Natural killer cell (primary cell): ENCODE data around the gene ORMDL2. TPM values are rescaled to one million over a fixed set of nuclear protein-coding genes. Genes with fewer than 3 reads are reported as not detected.

Source experiments
- ATAC-seq, 3 donors: fragments of 150-1000 bp in 2 of 3; fragments of 200-7000 bp in 1 of 3; cut with Tn5 transposase; 1 replicate in 1 of 3; 2 replicates in 2 of 3; pipeline ENCODE4 v1.10.0; 2021; ENCODE audit warnings: mild to moderate bottlenecking in 2 of 3, moderate library complexity in 2 of 3
- DNase-seq, 2 donors: peaks; one replicate each; pipeline versions ENCODE4 v3.0.0 to v3.0.0-alpha.2; 2013 to 2021; ENCODE audit warnings: mixed read lengths in 1 of 2
- H3K27ac ChIP-seq: one replicate; pipeline ENCODE4 v1.5.1; 2013; ENCODE audit warnings: mild to moderate bottlenecking, low read length
- H3K27me3 ChIP-seq: one replicate; pipeline ENCODE4 v1.6.1; 2013; ENCODE audit warnings: low read length; ENCODE audit not compliant: control insufficient read depth, insufficient read depth
- H3K36me3 ChIP-seq: one replicate; pipeline ENCODE4 v1.6.1; 2013; ENCODE audit warnings: low read length; ENCODE audit not compliant: control insufficient read depth, insufficient read depth
- H3K4me1 ChIP-seq: one replicate; pipeline ENCODE4 v1.6.1; 2013; ENCODE audit warnings: low read length; ENCODE audit not compliant: control insufficient read depth, insufficient read depth
- H3K4me3 ChIP-seq: one replicate; pipeline ENCODE4 v1.5.1; 2013; ENCODE audit warnings: low read length
- H3K9me3 ChIP-seq: one replicate; pipeline ENCODE4 v1.6.1; 2013; ENCODE audit warnings: low read length; ENCODE audit not compliant: control insufficient read depth, insufficient read depth
- H3K27ac Mint-ChIP-seq, 2 donors: one replicate each; pipeline ENCODE4 v1.8.0; 2022; ENCODE audit warnings: mild to moderate bottlenecking in 2 of 2, mixed read lengths in 2 of 2, moderate library complexity in 1 of 2
- H3K27me3 Mint-ChIP-seq, 2 donors: one replicate each; pipeline ENCODE4 v1.8.0; 2022; ENCODE audit warnings: low read depth in 2 of 2, mixed read lengths in 2 of 2
- H3K36me3 Mint-ChIP-seq: one replicate; pipeline ENCODE4 v1.8.0; 2022; ENCODE audit warnings: mixed read lengths
- H3K4me1 Mint-ChIP-seq, 2 donors: one replicate each; pipeline ENCODE4 v1.8.0; 2022; ENCODE audit warnings: mixed read lengths in 2 of 2
- H3K4me3 Mint-ChIP-seq: one replicate; pipeline ENCODE4 v1.8.0; 2022; ENCODE audit warnings: mild to moderate bottlenecking, moderate library complexity, mixed read lengths
- H3K9me3 Mint-ChIP-seq, 2 donors: one replicate each; pipeline ENCODE4 v1.8.0; 2022; ENCODE audit warnings: mixed read lengths in 2 of 2
- WGBS: methylation state at CpG from one replicate; pipeline ENCODE4 v1.1.7; 2013; ENCODE audit warnings: missing lambda C conversion rate; ENCODE audit not compliant: insufficient coverage; 5-methylcytosine and 5-hydroxymethylcytosine counted together
- intact Hi-C: fragments of 100-400 bp; cut with micrococcal nuclease; formaldehyde crosslinking; loops from one replicate; pipeline ENCODE4 v1.14.2; 2022
- total RNA-seq, 4 donors: library from RNA; stranded (reverse); fragments of 120-200 nt in 1 of 4; gene quantifications; one replicate each; pipeline versions ENCODE4 v1.2.3 to v1.2.4, GENCODE V29; 2013 to 2022
- TF ChIP-seq, protein P1 (sequence below): fragments of 200-600 bp; IDR thresholded peaks from one replicate; pipeline ENCODE4 v1.8.0; 2022; ENCODE audit warnings: antibody characterized with exemption

ORMDL2 gene
- total RNA-seq, 3 donors from 2014 or later (not counting 1 experiment from before 2014, with no cell fraction given) = 21.3 to 36.3 (median 23.1) TPM

- Mint-ChIP-seq H3K4me3 (no peak overlapping the region), H3K36me3 (no peaks in the 10 kb centered on the region), H3K27me3 (peaks cover 14 to 24% of the 10 kb centered on the region in 2 donors), H3K9me3 (no peaks in the 10 kb centered on the region), H3K4me1 (no peaks in the 10 kb centered on the region), H3K27ac (no peak overlapping the region)
- 91% methylated on average over 7 of the region's 7 CpGs for WGBS
- Histone ChIP-seq H3K27ac (no peak overlapping the region), H3K36me3 (no peaks in the 10 kb centered on the region), H3K4me3 (no peak overlapping the region), H3K9me3 (no peaks in the 10 kb centered on the region), H3K4me1 (no peaks in the 10 kb centered on the region), H3K27me3 (no peaks in the 10 kb centered on the region)
- ATAC-seq = no peak
- TF ChIP-seq, protein P1, sequence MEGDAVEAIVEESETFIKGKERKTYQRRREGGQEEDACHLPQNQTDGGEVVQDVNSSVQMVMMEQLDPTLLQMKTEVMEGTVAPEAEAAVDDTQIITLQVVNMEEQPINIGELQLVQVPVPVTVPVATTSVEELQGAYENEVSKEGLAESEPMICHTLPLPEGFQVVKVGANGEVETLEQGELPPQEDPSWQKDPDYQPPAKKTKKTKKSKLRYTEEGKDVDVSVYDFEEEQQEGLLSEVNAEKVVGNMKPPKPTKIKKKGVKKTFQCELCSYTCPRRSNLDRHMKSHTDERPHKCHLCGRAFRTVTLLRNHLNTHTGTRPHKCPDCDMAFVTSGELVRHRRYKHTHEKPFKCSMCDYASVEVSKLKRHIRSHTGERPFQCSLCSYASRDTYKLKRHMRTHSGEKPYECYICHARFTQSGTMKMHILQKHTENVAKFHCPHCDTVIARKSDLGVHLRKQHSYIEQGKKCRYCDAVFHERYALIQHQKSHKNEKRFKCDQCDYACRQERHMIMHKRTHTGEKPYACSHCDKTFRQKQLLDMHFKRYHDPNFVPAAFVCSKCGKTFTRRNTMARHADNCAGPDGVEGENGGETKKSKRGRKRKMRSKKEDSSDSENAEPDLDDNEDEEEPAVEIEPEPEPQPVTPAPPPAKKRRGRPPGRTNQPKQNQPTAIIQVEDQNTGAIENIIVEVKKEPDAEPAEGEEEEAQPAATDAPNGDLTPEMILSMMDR = no peak
- no peak for DNase-seq
- intact Hi-C loops = no loop called here
Observed at GRCh38 chr12:55849616-55850343, 31.9 kb downstream of the ORMDL2 start.

GRCh38 chr12:55850401-55850800, 32.6 kb downstream of the ORMDL2 start:
- WGBS = 80% methylated on average over 1 of the region's 1 CpG
- no peak overlapping the region for H3K4me3 ChIP-seq
- Mint-ChIP-seq H3K27ac (no peak overlapping the region), H3K4me3 (no peak overlapping the region), H3K9me3 (no peaks in the 10 kb centered on the region), H3K27me3 (peaks cover 14 to 24% of the 10 kb centered on the region in 2 donors), H3K36me3 (no peaks in the 10 kb centered on the region), H3K4me1 (no peaks in the 10 kb centered on the region)
- TF ChIP-seq, protein P1 = no peak
- intact Hi-C loops = no loop called here
- DNase-seq (no peak), ATAC-seq (no peak)
- no peaks in the 10 kb centered on the region for H3K9me3 ChIP-seq
- H3K4me1 ChIP-seq = no peaks in the 10 kb centered on the region
- H3K27me3 ChIP-seq = no peaks in the 10 kb centered on the region
- H3K36me3 ChIP-seq = no peaks in the 10 kb centered on the region
- H3K27ac ChIP-seq = no peak overlapping the region

- H3K4me3 Mint-ChIP-seq = no peak overlapping the region
- Histone ChIP-seq H3K27me3 (no peaks in the 10 kb centered on the region), H3K27ac (no peak overlapping the region), H3K4me1 (no peaks in the 10 kb centered on the region), H3K9me3 (no peaks in the 10 kb centered on the region), H3K4me3 (no peak overlapping the region), H3K36me3 (no peaks in the 10 kb centered on the region)
- intact Hi-C loops = no loop called here
- ATAC-seq (no peak), DNase-seq (no peak)
- TF ChIP-seq, protein P1 = no peak
- no peaks in the 10 kb centered on the region for H3K4me1 Mint-ChIP-seq
- H3K27me3 Mint-ChIP-seq = peaks cover 14 to 24% of the 10 kb centered on the region in 2 donors
- 95% methylated on average over 3 of the region's 3 CpGs for WGBS
- no peaks in the 10 kb centered on the region for H3K36me3 Mint-ChIP-seq
- H3K27ac Mint-ChIP-seq = no peak overlapping the region
- no peaks in the 10 kb centered on the region for H3K9me3 Mint-ChIP-seq
Observed at GRCh38 chr12:55850893-55851292, 33.1 kb downstream of the ORMDL2 start.

DNA sequence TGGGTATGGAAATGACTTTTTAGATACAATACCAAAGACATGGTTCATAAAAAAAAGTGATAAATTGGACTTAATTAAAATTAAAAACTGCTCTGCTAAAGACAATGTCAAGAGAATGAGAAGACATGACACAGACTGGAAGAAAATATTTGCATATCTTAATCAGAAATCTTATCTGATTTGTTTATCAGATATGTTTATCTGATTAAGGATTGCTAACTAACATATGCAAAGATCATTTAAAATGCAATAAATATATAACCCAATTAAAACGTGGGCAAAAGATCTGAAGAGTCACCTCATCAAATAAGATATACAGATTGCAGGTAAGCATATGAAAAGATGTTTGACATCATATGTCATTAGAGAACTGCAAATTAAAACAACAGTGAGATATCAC, 34.9 kb downstream of the ORMDL2 start:
- no CpG with 5 or more reads among the region's 1 CpG for WGBS
- Histone ChIP-seq H3K36me3 (no peaks in the 10 kb centered on the region), H3K27me3 (no peaks in the 10 kb centered on the region), H3K9me3 (no peaks in the 10 kb centered on the region), H3K4me1 (no peaks in the 10 kb centered on the region), H3K27ac (no peak overlapping the region), H3K4me3 (no peak overlapping the region)
- Mint-ChIP-seq H3K4me3 (no peak overlapping the region), H3K36me3 (no peaks in the 10 kb centered on the region), H3K4me1 (no peaks in the 10 kb centered on the region), H3K27me3 (peaks cover 14 to 17% of the 10 kb centered on the region in 2 donors), H3K9me3 (no peaks in the 10 kb centered on the region), H3K27ac (no peak overlapping the region)
- ATAC-seq (no peak), DNase-seq (no peak)
- intact Hi-C loops = no loop called here
- TF ChIP-seq, protein P1 = no peak
